ENCODE data around the gene NAB2. TPM values are rescaled to one million over a fixed set of nuclear protein-coding genes. Genes with fewer than 3 reads are reported as not detected.

The NAB2 gene
- total RNA-seq, 1 experiment from 2014 or later, result 16.4 TPM

DNA sequence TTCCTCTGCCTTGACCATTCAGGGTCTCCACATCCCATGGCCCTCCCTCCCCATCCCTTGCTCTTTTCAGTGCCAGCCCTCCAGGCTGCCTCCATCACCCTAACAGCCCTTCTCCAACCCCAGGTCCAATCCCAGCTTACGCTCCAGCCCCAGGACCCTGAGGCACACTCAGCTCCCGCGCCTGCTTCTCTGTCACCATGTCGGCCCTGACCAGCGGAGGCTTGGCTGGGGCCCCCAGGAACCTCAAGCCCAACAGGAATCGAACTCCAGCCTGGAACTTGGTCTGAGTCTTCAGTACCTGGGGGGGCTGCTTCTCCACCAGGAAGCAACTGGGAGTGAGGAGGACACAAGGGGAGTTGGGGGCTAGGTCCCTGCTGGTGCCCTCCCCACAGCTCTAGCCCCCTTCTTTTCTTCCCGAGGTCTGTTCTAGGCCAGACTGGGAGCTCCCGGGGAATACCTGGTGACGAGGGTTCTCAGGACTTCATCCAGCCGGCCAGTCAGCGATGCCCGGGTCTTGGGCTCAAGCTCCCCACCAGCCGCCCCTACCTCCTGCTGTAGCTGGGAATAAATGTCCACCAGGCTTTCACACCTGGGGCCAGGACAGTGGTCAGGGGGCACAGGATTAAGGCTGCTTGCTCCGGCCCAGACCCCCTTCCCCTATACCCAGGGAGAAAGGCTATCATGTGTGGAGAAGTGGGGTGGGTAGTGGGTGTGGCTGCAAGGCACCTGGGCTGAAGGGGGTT lies 16.3 kb downstream of the NAB2 start:
- Mint-ChIP-seq H3K4me3 (ENCODE audit: unreplicated experiment) (no peak overlapping the region), H3K27me3 (ENCODE audit: insufficient read depth, unreplicated experiment) (no peaks in the 10 kb centered on the region), H3K27ac (ENCODE audit: unreplicated experiment) (no peak overlapping the region), H3K9me3 (ENCODE audit: unreplicated experiment) (no peaks in the 10 kb centered on the region), H3K36me3 (ENCODE audit: insufficient read depth, unreplicated experiment) (peaks cover 9% of the 10 kb centered on the region), H3K4me1 (ENCODE audit: low read depth, unreplicated experiment) (peaks cover 7% of the 10 kb centered on the region)
- no peak for DNase-seq
- ChIA-PET CTCF (no interaction called here), POLR2A (no interaction called here)
- H3K9me3 ChIP-seq, result no peaks in the 10 kb centered on the region
- H3K4me1 ChIP-seq, result peaks cover 11% of the 10 kb centered on the region
- no TSS peak for BruUV-seq (replicated peaks)
- TF ChIP-seq, protein P1, sequence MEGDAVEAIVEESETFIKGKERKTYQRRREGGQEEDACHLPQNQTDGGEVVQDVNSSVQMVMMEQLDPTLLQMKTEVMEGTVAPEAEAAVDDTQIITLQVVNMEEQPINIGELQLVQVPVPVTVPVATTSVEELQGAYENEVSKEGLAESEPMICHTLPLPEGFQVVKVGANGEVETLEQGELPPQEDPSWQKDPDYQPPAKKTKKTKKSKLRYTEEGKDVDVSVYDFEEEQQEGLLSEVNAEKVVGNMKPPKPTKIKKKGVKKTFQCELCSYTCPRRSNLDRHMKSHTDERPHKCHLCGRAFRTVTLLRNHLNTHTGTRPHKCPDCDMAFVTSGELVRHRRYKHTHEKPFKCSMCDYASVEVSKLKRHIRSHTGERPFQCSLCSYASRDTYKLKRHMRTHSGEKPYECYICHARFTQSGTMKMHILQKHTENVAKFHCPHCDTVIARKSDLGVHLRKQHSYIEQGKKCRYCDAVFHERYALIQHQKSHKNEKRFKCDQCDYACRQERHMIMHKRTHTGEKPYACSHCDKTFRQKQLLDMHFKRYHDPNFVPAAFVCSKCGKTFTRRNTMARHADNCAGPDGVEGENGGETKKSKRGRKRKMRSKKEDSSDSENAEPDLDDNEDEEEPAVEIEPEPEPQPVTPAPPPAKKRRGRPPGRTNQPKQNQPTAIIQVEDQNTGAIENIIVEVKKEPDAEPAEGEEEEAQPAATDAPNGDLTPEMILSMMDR (IDR thresholded peaks at IDR 0.05; ENCODE audit: insufficient read depth in 1 of 2, low read depth in 1 of 2, low read length in 1 of 2, severe bottlenecking in 1 of 2, unreplicated experiment in 1 of 2), result no peak
- intact Hi-C loops (cut with micrococcal nuclease; ENCODE audit: unreplicated experiment), result no loop called here
- no peaks in the 10 kb centered on the region for H3K27me3 ChIP-seq (replicated peaks; ENCODE audit: control insufficient read depth, insufficient read depth, low read length)
- no peak overlapping the region for H3K4me3 ChIP-seq (ENCODE audit: low read depth, low read length)
- peaks cover 2% of the 10 kb centered on the region; the same call in 1 of the 2 replicates for H3K36me3 ChIP-seq (ENCODE audit: control insufficient read depth, insufficient read depth, low read length)

GRCh38 chr12:57106021-57106708 lies 17.3 kb downstream of the NAB2 start:
- ChIA-PET CTCF (interaction anchor here (0.6 to 0.9 kb wide), 3 partner anchors 37 to 170 kb away, joined by 3 to 4 read pairs (median 3); no protein-coding TSS in a partner anchor), POLR2A (interaction anchor here (0.6 kb wide), 1 partner anchor 124 kb away, joined by 3 read pairs; no protein-coding TSS in a partner anchor)
- Histone ChIP-seq H3K9me3 (no peaks in the 10 kb centered on the region), H3K4me3 (ENCODE audit: low read depth, low read length) (no peak overlapping the region), H3K4me1 (peaks cover 11% of the 10 kb centered on the region), H3K27me3 (replicated peaks; ENCODE audit: control insufficient read depth, insufficient read depth, low read length) (no peaks in the 10 kb centered on the region), H3K36me3 (ENCODE audit: control insufficient read depth, insufficient read depth, low read length) (peaks cover 2% of the 10 kb centered on the region; the same call in 1 of the 2 replicates)
- Mint-ChIP-seq H3K27ac (ENCODE audit: unreplicated experiment) (no peak overlapping the region), H3K9me3 (ENCODE audit: unreplicated experiment) (no peaks in the 10 kb centered on the region), H3K36me3 (ENCODE audit: insufficient read depth, unreplicated experiment) (peaks cover 12% of the 10 kb centered on the region), H3K4me1 (ENCODE audit: low read depth, unreplicated experiment) (peaks cover 7% of the 10 kb centered on the region), H3K27me3 (ENCODE audit: insufficient read depth, unreplicated experiment) (no peaks in the 10 kb centered on the region), H3K4me3 (ENCODE audit: unreplicated experiment) (no peak overlapping the region)
- TF ChIP-seq, protein P1 (IDR thresholded peaks at IDR 0.05; ENCODE audit: insufficient read depth in 1 of 2, low read depth in 1 of 2, low read length in 1 of 2, severe bottlenecking in 1 of 2, unreplicated experiment in 1 of 2), result no peak
- BruUV-seq (replicated peaks), result no TSS peak
- DNase-seq, result no peak
- intact Hi-C loops (cut with micrococcal nuclease; ENCODE audit: unreplicated experiment), result no loop called here

DNA sequence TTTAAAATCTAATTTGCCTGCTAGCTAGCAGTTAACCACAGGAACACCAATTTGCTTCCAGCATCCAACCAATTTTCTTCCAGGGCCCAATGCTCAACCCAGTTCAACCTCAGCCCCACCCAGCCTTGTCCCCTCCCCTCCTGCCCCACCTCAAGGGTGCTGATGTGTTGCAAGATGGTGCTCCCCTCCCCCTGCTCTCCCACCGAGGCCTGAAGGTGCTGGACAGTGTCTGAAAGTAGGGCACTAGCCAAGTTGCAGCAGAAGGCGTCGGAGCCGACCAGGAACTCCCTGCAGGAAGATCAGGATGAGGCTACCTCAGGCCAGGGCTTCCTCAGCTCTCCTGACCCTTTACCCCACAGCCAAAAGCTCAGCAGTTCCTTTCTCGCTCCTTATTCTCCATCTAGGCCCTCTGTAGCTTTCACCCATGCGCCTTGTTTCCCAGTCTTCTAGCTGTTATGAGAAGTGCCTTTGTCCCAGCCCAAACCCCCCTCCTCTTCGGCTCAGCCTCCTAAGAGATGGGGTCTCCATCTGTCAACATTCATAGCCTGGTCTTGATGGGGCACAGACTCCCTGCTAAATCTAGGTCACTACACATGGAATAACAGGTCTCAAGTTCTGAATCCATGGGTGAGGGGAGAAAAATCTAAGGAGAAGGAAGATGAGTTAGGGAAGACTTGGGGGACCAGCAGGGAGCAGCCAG lies 18.7 kb downstream of the NAB2 start:
- Mint-ChIP-seq H3K4me1 (ENCODE audit: low read depth, unreplicated experiment) (peaks cover 9% of the 10 kb centered on the region), H3K4me3 (ENCODE audit: unreplicated experiment) (no peak overlapping the region), H3K27me3 (ENCODE audit: insufficient read depth, unreplicated experiment) (no peaks in the 10 kb centered on the region), H3K27ac (ENCODE audit: unreplicated experiment) (no peak overlapping the region), H3K36me3 (ENCODE audit: insufficient read depth, unreplicated experiment) (peaks cover 19% of the 10 kb centered on the region), H3K9me3 (ENCODE audit: unreplicated experiment) (no peaks in the 10 kb centered on the region)
- H3K4me1 ChIP-seq, result peaks cover 2% of the 10 kb centered on the region; the same call in 1 of the 2 replicates
- H3K4me3 ChIP-seq (ENCODE audit: low read depth, low read length), result no peak overlapping the region
- DNase-seq, result no peak
- CTCF ChIA-PET, result no interaction called here
- BruUV-seq (replicated peaks), result no TSS peak
- peaks cover 2% of the 10 kb centered on the region; the same call in 1 of the 2 replicates for H3K36me3 ChIP-seq (ENCODE audit: control insufficient read depth, insufficient read depth, low read length)
- H3K27me3 ChIP-seq (replicated peaks; ENCODE audit: control insufficient read depth, insufficient read depth, low read length), result no peaks in the 10 kb centered on the region
- H3K9me3 ChIP-seq, result no peaks in the 10 kb centered on the region
- POLR2A ChIA-PET, result no interaction called here
- TF ChIP-seq, protein P1 (IDR thresholded peaks at IDR 0.05; ENCODE audit: insufficient read depth in 1 of 2, low read depth in 1 of 2, low read length in 1 of 2, severe bottlenecking in 1 of 2, unreplicated experiment in 1 of 2), result no peak
- intact Hi-C loops (cut with micrococcal nuclease; ENCODE audit: unreplicated experiment), result no loop called here
